Measurements from ENCODE around the gene TAF1B.
"Not testable (repeated sequence)": the region's sequence is repeated elsewhere in the genome, so short reads cannot be mapped to it uniquely, and the experiment has no call there.

TAF1B gene

GRCh38 chr2:9885036-9885684 lies 41.9 kb downstream of the TAF1B start:
- DNase-seq: no peak

DNA sequence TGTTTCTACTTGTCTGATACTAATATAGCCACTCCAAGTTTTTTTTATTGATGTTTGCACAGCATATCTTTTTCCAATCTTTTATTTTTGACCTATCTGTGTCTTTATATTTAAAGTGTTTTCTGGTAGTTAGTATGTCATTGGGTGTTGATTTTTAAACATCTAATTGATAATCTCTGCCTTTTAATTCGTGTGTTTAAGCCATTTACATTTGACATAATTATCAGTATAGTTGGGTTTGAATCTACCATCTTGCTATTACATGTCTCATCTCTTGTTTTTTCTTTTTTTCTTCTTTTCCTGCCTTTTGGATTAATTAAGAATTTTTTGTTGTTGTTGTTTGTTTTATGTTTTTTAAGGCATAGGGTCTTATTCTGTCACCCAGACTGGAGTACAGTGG lies 44.2 kb downstream of the TAF1B start:
- DNase-seq: no peak

GRCh38 chr2:9889812-9890261 lies 46.6 kb downstream of the TAF1B start:
- DNase-seq: no peak

- DNase-seq: no peak
These were observed 49.0 kb downstream of the TAF1B start for GRCh38 chr2:9892236-9892635.

DNA sequence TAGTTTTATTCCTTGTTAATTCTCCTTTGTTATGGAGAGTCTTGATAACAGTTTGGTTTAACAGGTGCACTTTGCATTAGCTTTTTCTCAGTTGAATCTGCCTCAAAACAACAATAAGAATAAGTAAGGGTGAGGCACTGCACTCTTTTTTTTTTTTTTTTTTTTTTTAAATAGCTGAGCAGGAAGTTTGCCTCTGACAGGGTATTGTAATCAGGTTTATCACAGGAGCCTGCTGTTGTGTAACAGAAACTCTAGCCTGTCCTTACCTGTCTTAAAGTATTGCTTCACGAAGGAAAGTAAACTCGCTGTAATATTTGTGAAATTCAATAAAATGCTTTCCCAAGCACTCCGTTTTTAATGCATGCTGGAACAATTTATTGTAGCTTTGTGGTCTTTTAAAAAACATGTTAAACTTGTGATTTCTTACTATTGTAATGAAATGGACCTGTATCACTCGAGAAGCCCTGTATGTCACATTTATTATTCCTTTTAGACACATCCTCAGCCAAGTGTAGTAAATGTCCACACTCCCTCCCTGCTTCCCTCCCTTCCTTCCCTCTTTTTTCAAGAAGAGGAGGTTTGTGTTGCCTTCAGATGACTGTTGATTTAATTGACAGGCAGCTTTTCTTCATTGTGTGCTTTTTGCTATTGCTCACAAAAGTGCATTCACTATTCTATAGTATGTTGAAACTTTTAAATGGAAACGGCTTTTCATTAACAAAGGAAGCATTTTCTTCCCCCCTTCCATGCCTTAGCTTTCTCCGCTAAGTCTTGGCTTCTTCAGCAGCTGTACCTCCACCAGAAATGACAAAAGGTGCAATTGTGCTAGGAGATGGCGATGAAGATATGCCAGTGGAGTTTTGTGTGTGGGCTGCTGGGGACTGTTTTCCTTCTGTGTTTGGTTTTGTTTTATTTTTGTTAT lies 52.7 kb downstream of the TAF1B start:
- no peak for DNase-seq

- peak; percentile 56 for DNase-seq
These were observed 54.1 kb downstream of the TAF1B start for GRCh38 chr2:9897331-9897737.

DNA sequence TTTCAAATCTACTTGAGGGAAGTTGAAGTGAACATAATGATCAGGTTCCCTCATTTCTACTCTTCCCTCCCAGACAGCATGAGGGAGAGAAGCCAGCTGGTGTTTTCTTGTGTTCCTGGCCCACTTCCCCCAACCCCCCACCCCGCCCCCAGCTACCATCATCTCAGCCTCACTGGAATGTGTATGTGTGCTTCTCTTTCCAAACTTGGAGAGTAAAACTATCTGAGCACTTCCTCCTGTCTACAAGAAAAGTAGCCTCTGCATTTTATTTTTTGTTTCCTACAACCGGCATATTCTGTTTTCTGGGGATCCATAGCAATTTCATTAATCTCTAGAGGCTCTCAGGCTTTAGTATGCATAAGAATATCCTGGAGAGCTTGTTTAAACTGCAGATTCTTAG lies 54.6 kb downstream of the TAF1B start:
- DNase-seq: no peak

DNA sequence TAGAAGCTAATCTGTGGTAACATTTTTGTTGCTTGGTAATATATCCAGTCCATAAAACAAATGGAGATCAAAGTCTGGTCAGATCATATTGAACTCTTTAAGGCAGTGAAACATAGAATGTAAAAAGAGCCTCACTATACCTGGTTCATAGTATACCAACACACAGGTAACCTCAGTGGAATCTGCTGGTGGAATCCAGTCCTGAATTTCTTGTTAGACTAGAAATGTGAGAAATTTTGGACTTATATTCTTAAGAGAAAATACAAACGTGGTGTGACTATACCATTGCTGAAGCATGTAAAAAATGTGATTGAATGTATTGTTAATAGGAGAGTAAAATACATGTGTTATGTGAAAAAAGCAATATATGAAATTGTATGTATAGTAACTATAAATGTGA lies 62.1 kb downstream of the TAF1B start:
- DNase-seq: no peak

DNA sequence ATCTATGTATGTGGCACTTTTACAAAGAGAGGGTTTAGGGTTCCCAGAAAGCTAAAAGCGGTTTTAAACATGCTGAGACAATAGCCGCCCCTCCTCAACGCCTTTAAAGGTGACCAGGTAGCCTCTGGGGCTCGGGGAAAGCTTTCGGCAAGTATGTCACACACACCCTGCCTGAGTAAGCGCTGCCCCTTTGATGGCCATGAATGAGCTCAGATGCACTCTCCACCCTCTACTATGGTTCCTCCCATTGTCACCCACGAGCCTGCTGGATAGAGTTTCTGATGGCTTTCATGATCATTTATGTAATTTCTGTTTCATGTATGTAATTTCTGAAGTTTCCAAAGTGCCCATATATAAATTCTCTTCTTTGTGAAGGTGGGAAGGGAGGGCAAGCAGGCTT lies 64.1 kb downstream of the TAF1B start:
- no peak for DNase-seq

DNA sequence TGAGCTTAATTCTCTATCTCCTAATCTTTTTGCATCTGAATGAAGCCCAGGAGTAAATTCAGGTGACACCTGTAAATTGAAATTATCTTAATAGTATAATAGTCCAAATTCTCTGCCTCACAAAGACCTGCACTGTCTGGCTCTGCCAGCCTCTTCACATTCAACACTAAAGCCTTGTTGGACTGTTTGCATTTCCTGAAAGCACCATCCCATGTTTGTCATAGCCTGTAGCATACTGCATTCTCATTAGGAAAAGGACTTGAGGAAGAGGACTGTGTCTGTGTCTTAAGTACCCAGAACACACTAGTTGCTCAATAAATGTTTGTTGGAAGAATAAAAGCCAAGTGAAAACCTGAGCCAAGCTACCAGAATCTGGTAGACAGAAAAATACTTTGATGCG lies 65.4 kb downstream of the TAF1B start:
- DNase-seq: no peak

- DNase-seq: no peak
These were observed 65.8 kb downstream of the TAF1B start for GRCh38 chr2:9909106-9909505.

DNA sequence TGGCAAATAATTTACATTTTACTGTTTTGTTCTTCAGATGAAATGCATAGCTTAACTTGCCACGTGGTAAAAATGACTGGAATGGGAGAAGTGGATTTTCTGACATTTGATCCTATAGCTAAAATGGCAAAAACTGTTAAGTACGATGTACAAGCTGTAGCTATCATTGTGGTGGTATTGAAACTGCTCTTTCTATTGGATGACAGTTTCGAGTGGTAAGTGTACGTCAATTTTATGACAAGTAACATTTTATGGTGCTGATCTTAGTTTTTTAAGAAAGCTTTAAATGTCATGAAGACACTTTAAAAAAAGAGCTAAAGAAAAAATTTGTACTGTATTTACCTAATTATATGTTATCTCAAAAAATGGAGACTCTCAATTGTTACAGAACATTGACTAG lies 67.4 kb downstream of the TAF1B start:
- no peak for DNase-seq

GRCh38 chr2:9912468-9912867 lies 69.2 kb downstream of the TAF1B start:
- DNase-seq: no peak

DNA sequence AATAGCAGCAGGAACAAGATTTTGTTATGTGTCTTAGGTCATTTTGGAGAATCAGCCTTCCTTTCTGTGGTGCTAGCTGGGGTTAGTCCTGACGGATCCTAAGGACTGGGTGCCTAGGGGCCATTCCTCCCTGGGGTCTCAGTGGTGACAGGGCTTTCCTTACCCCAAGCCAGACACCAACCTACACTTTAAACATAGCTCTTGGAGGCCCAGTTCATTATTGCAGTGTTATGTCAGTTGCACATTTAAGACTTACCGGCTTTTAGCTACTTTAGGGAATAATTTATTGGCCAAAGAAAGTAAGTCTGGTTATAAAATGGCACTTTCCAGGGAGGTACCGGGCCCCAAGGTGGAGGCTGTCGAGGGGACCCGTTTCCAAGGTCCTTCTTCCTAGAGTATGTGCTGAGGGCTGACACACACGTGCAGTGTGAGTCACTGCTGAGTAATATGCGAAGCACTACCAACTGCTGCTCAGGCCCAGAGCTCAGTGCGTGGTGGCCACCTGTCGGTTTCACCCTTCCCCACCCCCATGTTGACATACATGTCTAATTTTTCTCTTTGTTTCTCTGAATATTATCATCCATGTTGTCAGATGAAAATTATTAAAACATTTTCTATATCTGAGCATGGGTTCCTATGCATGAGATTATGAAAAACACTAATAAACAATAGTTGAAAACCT lies 71.3 kb downstream of the TAF1B start:
- DNase-seq: peak; percentile 0

DNA sequence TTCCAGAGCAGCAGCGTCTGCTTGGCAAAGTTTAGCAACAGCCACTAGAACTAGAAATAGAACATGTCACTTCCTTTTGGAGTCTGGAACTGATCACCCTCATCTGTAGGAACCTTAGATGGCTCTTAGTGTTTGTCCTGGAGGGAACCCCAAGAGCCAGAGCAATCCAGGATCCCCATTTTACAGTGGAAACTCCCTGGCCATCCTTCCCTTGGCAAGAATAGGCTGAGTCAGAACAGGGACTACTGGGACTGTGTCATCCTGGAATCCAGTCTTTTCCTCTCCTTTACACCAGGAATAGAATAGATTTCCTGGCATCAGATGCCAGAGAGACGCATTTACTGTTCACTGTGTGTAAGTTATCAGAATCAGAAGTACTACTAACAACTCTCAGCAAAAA lies 75.0 kb downstream of the TAF1B start:
- DNase-seq: no peak

DNA sequence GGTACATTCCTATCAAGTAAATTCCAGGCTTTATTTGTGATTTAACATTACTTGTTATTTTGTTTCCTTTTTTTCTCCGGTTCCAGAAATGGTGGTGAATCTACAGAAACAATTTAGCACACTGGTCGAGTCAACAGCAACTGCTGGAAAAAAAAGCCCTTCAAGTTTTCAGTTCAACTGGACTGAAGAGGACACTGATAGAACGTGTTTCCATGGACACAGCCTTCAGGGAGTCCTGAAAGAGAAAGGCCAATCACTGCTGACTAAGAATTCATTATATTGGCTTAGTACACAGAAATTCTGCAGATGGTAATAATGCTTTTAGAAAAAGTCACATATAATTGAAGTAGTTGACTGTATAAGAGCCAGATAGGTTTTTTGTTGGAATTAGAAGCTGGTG lies 76.2 kb downstream of the TAF1B start:
- no peak for DNase-seq

DNA sequence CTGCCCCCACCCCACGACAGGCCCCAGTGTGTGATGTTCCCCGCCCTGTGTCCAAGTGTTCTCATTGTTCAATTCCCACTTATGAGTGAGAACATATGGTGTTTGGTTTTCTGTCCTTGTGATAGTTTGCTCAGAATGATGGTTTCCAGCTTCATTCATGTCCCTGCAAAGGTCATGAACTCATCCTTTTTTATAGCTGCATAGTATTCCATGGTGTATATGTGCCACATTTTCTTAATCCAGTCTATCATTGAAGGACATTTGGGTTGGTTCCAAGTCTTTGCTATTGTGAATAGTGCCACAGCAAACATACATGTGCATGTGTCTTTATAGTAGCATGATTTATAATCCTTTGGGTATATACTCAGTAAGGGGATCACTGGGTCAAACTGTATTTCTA lies 83.7 kb downstream of the TAF1B start:
- DNase-seq: not testable (repeated sequence)

DNA sequence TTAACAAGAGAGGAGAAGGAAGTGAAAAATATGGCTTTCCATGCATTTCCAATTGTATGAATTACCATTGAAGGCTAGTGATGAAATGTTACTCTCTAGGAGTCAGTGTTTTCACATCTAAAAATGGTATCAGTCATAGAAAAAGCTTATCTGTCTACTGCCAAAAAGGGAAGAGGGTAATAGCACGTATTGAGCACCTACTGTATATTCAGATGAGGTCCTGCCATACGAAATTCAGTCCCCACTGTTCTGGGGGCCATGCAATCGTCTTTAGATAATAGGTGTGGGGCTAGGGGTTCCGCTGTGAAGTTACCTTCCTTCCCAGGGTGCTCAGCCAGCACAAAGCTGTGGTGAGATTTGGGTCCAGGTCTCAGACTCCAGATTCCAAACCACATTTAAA lies 94.0 kb downstream of the TAF1B start:
- no peak for DNase-seq

DNA sequence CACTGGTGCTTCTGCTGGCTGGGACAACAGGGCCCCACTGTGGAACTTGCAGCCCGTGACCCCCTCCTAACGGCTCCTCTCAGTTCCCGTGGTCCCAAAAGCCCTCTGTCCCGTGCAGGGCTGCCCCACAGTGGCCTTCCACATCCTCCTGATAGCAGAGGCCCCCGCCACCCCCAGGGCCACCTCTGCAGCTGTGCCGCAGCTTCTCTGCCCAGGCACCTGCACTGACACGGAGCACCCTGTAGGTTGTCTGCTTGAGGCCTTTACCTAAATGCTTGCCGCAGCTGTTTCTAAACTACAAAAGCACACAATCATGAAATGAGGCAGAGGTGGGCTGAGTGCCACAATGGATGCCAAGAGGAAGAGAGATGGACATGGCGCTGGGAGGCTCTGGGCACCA lies 94.7 kb downstream of the TAF1B start:
- no peak for DNase-seq

- DNase-seq: no peak
These were observed 96.6 kb downstream of the TAF1B start for GRCh38 chr2:9939587-9940485.

DNA sequence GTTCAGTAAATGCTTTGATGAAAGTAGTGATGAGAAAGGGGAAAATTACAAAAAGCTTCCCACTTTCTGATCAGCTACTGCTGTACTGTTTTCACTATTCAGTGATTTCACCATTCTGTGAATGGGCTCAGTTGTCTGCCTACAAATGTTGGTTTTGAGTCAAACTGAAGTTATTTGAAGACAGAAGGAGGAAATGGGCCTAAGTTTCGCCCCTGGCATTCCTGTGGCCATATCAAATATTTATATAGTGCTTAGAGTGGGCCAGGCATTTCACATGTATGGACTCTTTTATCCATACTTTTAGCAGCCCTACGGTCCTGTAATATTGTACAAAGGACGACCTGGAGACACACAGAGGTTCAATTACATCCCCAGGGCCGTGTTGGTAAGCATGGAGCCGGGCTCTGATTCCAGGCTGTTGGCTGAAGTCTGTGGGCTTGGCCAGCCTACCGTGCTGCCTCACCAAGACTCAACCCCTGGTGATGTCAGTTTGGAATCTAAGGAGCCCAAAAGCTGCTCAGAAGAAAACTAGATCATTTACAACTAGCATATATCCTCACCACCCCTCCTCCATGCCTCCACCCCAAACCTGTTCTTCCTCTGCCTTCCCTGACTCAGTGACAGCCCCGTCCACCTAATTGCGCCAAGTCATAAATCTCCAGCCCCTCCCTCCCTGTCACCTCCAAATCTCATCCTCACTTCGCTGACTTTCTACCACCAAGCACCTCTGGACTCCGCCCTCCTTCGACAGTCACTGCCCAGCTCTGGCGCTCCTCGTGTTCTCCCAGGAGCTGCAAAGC lies 98.1 kb downstream of the TAF1B start:
- DNase-seq: no peak

DNA sequence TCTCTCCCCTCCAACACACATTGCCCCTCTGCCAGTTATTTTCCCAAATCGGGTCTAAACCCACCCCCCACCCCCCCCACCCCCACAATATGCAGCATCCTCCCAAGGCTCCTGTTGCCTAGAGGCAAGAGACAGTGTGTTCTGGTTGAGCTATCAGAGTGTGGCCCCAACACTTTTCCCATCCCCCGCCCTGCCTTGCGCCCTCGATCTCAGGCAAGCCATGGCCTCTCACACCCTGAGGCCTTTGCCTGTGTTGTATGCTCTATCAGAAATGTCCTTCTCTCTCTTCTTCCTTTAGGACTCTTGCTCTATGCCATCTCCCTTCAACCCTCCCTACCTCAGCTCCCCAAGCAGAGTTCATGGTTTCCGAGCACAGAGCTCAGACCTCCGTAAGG lies 98.7 kb downstream of the TAF1B start:
- no peak for DNase-seq
